GM04504 (cell line): Measurements from ENCODE around the gene LRFN2.
A peak's percentile ranks its signal among the peaks of the same experiment; 100 is the strongest.

Source experiments
- DNase-seq: peaks from one replicate; pipeline ENCODE4 v3.0.0-alpha.2; 2012; ENCODE audit warnings: low read depth

Gene LRFN2

GRCh38 chr6:40587240-40588069 is at the start of gene LRFN2:
TSS of gene LRFN2 (minus strand) at chr6:40587364.
- DNase-seq, result peak; percentile 24

- DNase-seq, result no peak
Measured at GRCh38 chr6:40634429-40634828, 47.3 kb upstream of the LRFN2 start.

GRCh38 chr6:40631744-40632143 is 44.6 kb upstream of the LRFN2 start:
- no peak for DNase-seq

GRCh38 chr6:40630488-40630887 is 43.3 kb upstream of the LRFN2 start:
- DNase-seq, result no peak

- DNase-seq, result no peak
Measured at GRCh38 chr6:40630051-40630450, 42.9 kb upstream of the LRFN2 start.

GRCh38 chr6:40629463-40629862 is 42.3 kb upstream of the LRFN2 start:
- no peak for DNase-seq

- no peak for DNase-seq
Measured at GRCh38 chr6:40627316-40627715, 40.2 kb upstream of the LRFN2 start.

- DNase-seq, result no peak
Measured at GRCh38 chr6:40626886-40627285, 39.7 kb upstream of the LRFN2 start.

GRCh38 chr6:40623932-40624331 is 36.8 kb upstream of the LRFN2 start:
- no peak for DNase-seq

- no peak for DNase-seq
Measured at GRCh38 chr6:40623178-40623577, 36.0 kb upstream of the LRFN2 start.

GRCh38 chr6:40620574-40621240 is 33.5 kb upstream of the LRFN2 start:
- DNase-seq, result no peak

- DNase-seq, result no peak
Measured at GRCh38 chr6:40614671-40615070, 27.5 kb upstream of the LRFN2 start.

- no peak for DNase-seq
Measured at GRCh38 chr6:40611912-40612311, 24.7 kb upstream of the LRFN2 start.

- no peak for DNase-seq
Measured at GRCh38 chr6:40611434-40611833, 24.3 kb upstream of the LRFN2 start.

GRCh38 chr6:40610229-40610628 is 23.1 kb upstream of the LRFN2 start:
- no peak for DNase-seq

GRCh38 chr6:40606981-40607380 is 19.8 kb upstream of the LRFN2 start:
- no peak for DNase-seq

- DNase-seq, result no peak
Measured at GRCh38 chr6:40606526-40606925, 19.4 kb upstream of the LRFN2 start.

- DNase-seq, result no peak
Measured at GRCh38 chr6:40604082-40604481, 16.9 kb upstream of the LRFN2 start.

- no peak for DNase-seq
Measured at GRCh38 chr6:40599555-40599954, 12.4 kb upstream of the LRFN2 start.

- no peak for DNase-seq
Measured at GRCh38 chr6:40598516-40598915, 11.4 kb upstream of the LRFN2 start.

GRCh38 chr6:40597301-40597700 is 10.1 kb upstream of the LRFN2 start:
- no peak for DNase-seq

- no peak for DNase-seq
Measured at GRCh38 chr6:40588480-40588879, 1.3 kb upstream of the LRFN2 start.

GRCh38 chr6:40588070-40588384 is 863 bp upstream of the LRFN2 start:
- DNase-seq, result no peak
